Subcutaneous adipose tissue (tissue), 4 donors: Measurements from ENCODE around the gene MBOAT1. TPM values are rescaled to one million over a fixed set of nuclear protein-coding genes. Genes with fewer than 3 reads are reported as not detected.

Experiments used
- CTCF ChIP-seq: fragments of 450-650 bp; IDR thresholded peaks from one replicate; pipeline ENCODE4 v1.5.1; 2016; ENCODE audit warnings: low read depth, mild to moderate bottlenecking, control low read depth, antibody characterized with exemption, moderate library complexity
- total RNA-seq, 4 donors: library from RNA; depleted of rRNA; stranded (reverse); fragments of >200 nt; gene quantifications; one replicate each; pipeline ENCODE4 v1.1.0, GENCODE V29; 2016

MBOAT1 gene
- total RNA-seq, 4 donors from 2014 or later, result 7.7 to 15.6 (median 12.9) TPM

- TF ChIP-seq CTCF, result no peak
Measured at GRCh38 chr6:20238688-20239587, 26.7 kb upstream of the MBOAT1 start.

- TF ChIP-seq CTCF, result no peak
Measured at GRCh38 chr6:20237677-20238460, 25.6 kb upstream of the MBOAT1 start.

GRCh38 chr6:20236909-20237600 lies 24.8 kb upstream of the MBOAT1 start:
- no peak for TF ChIP-seq CTCF

- TF ChIP-seq CTCF, result no peak
Measured at GRCh38 chr6:20236344-20236743, 24.1 kb upstream of the MBOAT1 start.

- TF ChIP-seq CTCF, result no peak
Measured at GRCh38 chr6:20235041-20235440, 22.8 kb upstream of the MBOAT1 start.

GRCh38 chr6:20234136-20234535 lies 21.9 kb upstream of the MBOAT1 start:
- no peak for TF ChIP-seq CTCF
